ENCODE measurements around the gene EFCAB9.
"Not testable (repeated sequence)": the region's sequence is repeated elsewhere in the genome, so short reads cannot be mapped to it uniquely, and the experiment has no call there.

The EFCAB9 gene

GRCh38 chr5:172189693-172190296 is 4.2 kb upstream of the EFCAB9 start:
- no peak overlapping the region for H3K4me3 ChIP-seq (replicated peaks; ENCODE audit: insufficient read depth, low read length)

DNA sequence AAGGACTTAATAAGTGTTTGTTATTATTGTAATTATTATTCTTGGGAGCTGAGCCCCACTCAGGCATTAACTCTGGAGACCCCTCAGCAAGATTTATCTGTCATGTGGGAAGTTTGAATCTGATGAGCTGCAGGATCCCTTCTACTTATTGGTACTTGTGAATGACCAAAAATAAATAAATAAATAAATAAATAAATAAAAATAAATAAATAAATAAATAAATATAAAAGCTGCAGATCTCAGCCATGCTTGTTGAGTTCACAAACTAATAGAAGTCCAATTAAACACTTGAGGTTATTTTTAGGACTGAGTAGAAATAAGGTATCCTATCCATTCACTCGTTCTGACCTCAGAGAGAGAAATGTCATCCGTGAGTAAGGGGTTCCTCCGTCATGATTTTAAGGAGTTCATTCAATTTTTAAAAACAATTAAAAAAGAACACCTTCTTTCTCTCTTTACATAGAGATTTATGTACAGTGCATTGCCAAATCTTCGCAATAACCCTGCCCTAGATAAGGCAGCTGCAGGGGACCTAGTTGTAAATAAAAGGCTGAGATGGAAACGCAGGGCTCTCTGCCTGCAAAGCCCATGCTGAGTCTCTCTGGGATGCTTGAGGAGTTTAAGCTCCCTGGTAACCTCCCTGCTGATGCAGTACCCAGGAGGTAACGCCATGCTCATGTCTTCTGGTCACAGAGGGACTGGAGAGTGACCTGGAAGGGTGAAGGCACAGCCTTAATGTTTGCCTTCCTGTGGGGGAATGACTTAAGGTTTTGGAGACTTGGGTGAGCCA is 1.2 kb downstream of the EFCAB9 start:
- DNase-seq (ENCODE audit: low read depth in 1 of 2, low spot score in 1 of 2): no peak
- Histone ChIP-seq H3K27ac (replicated peaks) (no peak overlapping the region), H3K4me3 (replicated peaks; ENCODE audit: insufficient read depth, low read length) (no peak overlapping the region), H3K27me3 (ENCODE audit: insufficient read depth, poor library complexity, severe bottlenecking) (no peaks in the 10 kb centered on the region)
- TF ChIP-seq, protein P1, sequence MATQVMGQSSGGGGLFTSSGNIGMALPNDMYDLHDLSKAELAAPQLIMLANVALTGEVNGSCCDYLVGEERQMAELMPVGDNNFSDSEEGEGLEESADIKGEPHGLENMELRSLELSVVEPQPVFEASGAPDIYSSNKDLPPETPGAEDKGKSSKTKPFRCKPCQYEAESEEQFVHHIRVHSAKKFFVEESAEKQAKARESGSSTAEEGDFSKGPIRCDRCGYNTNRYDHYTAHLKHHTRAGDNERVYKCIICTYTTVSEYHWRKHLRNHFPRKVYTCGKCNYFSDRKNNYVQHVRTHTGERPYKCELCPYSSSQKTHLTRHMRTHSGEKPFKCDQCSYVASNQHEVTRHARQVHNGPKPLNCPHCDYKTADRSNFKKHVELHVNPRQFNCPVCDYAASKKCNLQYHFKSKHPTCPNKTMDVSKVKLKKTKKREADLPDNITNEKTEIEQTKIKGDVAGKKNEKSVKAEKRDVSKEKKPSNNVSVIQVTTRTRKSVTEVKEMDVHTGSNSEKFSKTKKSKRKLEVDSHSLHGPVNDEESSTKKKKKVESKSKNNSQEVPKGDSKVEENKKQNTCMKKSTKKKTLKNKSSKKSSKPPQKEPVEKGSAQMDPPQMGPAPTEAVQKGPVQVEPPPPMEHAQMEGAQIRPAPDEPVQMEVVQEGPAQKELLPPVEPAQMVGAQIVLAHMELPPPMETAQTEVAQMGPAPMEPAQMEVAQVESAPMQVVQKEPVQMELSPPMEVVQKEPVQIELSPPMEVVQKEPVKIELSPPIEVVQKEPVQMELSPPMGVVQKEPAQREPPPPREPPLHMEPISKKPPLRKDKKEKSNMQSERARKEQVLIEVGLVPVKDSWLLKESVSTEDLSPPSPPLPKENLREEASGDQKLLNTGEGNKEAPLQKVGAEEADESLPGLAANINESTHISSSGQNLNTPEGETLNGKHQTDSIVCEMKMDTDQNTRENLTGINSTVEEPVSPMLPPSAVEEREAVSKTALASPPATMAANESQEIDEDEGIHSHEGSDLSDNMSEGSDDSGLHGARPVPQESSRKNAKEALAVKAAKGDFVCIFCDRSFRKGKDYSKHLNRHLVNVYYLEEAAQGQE (IDR thresholded peaks at IDR 0.05; ENCODE audit: insufficient replicate concordance, low read depth): no peak
- TF ChIP-seq SPI1 (IDR thresholded peaks at IDR 0.05; ENCODE audit: borderline replicate concordance, low read depth) (no peak), POLR2AphosphoS5 (IDR thresholded peaks at IDR 0.05; ENCODE audit: low read depth) (no peak), GABPA (IDR thresholded peaks at IDR 0.05; ENCODE audit: low read depth) (no peak)
- TF ChIP-seq, protein P2, sequence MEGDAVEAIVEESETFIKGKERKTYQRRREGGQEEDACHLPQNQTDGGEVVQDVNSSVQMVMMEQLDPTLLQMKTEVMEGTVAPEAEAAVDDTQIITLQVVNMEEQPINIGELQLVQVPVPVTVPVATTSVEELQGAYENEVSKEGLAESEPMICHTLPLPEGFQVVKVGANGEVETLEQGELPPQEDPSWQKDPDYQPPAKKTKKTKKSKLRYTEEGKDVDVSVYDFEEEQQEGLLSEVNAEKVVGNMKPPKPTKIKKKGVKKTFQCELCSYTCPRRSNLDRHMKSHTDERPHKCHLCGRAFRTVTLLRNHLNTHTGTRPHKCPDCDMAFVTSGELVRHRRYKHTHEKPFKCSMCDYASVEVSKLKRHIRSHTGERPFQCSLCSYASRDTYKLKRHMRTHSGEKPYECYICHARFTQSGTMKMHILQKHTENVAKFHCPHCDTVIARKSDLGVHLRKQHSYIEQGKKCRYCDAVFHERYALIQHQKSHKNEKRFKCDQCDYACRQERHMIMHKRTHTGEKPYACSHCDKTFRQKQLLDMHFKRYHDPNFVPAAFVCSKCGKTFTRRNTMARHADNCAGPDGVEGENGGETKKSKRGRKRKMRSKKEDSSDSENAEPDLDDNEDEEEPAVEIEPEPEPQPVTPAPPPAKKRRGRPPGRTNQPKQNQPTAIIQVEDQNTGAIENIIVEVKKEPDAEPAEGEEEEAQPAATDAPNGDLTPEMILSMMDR (IDR thresholded peaks at IDR 0.05; ENCODE audit: insufficient read depth, low read length): no peak

More at GRCh38 chr5:172189693-172190296, 4.2 kb upstream of the EFCAB9 start:
- Histone ChIP-seq H3K27ac (replicated peaks) (no peak overlapping the region), H3K27me3 (ENCODE audit: insufficient read depth, poor library complexity, severe bottlenecking) (no peaks in the 10 kb centered on the region)
- TF ChIP-seq POLR2AphosphoS5 (IDR thresholded peaks at IDR 0.05; ENCODE audit: low read depth): no peak
- TF ChIP-seq, protein P1 (IDR thresholded peaks at IDR 0.05; ENCODE audit: insufficient replicate concordance, low read depth): no peak
- no peak for TF ChIP-seq GABPA (IDR thresholded peaks at IDR 0.05; ENCODE audit: low read depth)
- DNase-seq (ENCODE audit: low read depth in 1 of 2, low spot score in 1 of 2): no peak

DNA sequence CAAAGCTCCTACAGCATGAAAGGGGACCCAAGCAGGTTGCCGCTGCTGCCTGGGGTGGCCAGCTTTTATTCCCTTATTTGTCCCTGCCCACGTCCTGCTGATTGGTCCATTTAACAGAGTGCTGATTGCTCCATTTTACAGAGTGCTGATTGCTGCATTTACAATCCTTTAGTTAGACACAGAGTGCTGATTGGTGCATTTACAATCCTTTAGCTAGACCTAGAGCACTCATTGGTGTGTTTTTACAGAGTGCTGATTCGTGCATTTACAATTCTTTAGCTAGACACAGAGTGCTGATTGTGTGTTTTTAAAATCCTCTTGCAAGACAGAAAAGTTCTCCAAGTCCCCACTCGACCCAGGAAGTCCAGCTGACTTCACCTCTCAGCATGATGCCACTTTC is 3.8 kb downstream of the EFCAB9 start:
- not testable (repeated sequence) for H3K4me3 ChIP-seq (replicated peaks; ENCODE audit: insufficient read depth, low read length); DNase-seq (ENCODE audit: low read depth in 1 of 2, low spot score in 1 of 2); H3K27ac ChIP-seq (replicated peaks); H3K27me3 ChIP-seq (ENCODE audit: insufficient read depth, poor library complexity, severe bottlenecking)

GRCh38 chr5:172199446-172199845 is 5.5 kb downstream of the EFCAB9 start:
- DNase-seq (ENCODE audit: low read depth in 1 of 2, low spot score in 1 of 2): no peak
- Histone ChIP-seq H3K4me3 (replicated peaks; ENCODE audit: insufficient read depth, low read length) (no peak overlapping the region), H3K27me3 (ENCODE audit: insufficient read depth, poor library complexity, severe bottlenecking) (no peaks in the 10 kb centered on the region), H3K27ac (replicated peaks) (no peak overlapping the region)
- TF ChIP-seq POLR2AphosphoS5 (IDR thresholded peaks at IDR 0.05; ENCODE audit: low read depth): no peak
- no peak for TF ChIP-seq GABPA (IDR thresholded peaks at IDR 0.05; ENCODE audit: low read depth)
- TF ChIP-seq, protein P2 (IDR thresholded peaks at IDR 0.05; ENCODE audit: insufficient read depth, low read length): no peak
- TF ChIP-seq SPI1 (IDR thresholded peaks at IDR 0.05; ENCODE audit: borderline replicate concordance, low read depth): no peak
- TF ChIP-seq, protein P1 (IDR thresholded peaks at IDR 0.05; ENCODE audit: insufficient replicate concordance, low read depth): no peak

Data from HL-60 (cell line).